H1 (cell line): Measurements from ENCODE around the gene CIB4. TPM values are rescaled to one million over a fixed set of nuclear protein-coding genes. Genes with fewer than 3 reads are reported as not detected.

ENCODE experiments used
- CBX5 ChIP-seq: fragments of 300-800, 300-1000 bp; sonication (generic); IDR thresholded peaks from 2 replicates; pipeline ENCODE4 v1.7.1; 2016; ENCODE audit warnings: antibody characterized with exemption, low read length, low read depth
- KDM4A ChIP-seq: IDR thresholded peaks from one replicate; pipeline ENCODE4 v1.7.1; 2012; ENCODE audit warnings: low read depth, mild to moderate bottlenecking, moderate library complexity, low read length, inconsistent platforms; ENCODE audit not compliant: severe bottlenecking
- SP4 ChIP-seq: IDR thresholded peaks from 2 replicates; pipeline ENCODE4 v1.6.1; 2012; ENCODE audit warnings: low read length, inconsistent platforms
- polyA plus RNA-seq, 7 experiments: library from polyadenylated mRNA; depleted of rRNA in 3 of 7; stranded (reverse) in 5 of 7; unstranded in 2 of 7; fragments of >200 nt in 5 of 7; fragments of 200-250 nt in 2 of 7; gene quantifications; 1 replicate in 5 of 7; 2 replicates in 1 of 7; 4 replicates in 1 of 7; pipeline versions ENCODE4 v1.2.1 to v1.2.3, GENCODE V29; 2011 to 2013; ENCODE audit warnings: missing spikeins in 2 of 7, mixed read lengths in 2 of 7
- total RNA-seq: library from RNA; stranded (reverse); fragmentation: NEBNext Ultra II Directional; extraction: Animal tissue kit (Norgen Biotek cat#: 25700); gene quantifications from 2 replicates; pipeline ENCODE4 v1.2.1, GENCODE V29; 2021
- TF ChIP-seq, protein P1 (sequence below), 3 experiments: IDR thresholded peaks; 1 replicate in 2 of 3; 2 replicates in 1 of 3; pipeline versions ENCODE4 v1.5.1 to v1.6.1; 2011; ENCODE audit warnings: low read length in 3 of 3, mild to moderate bottlenecking in 3 of 3, inconsistent platforms in 2 of 3, low read depth in 1 of 3, moderate library complexity in 1 of 3; ENCODE audit not compliant: insufficient read depth in 1 of 3; ENCODE audit errors: control extremely low read depth in 1 of 3

CIB4 gene
- total and polyA plus RNA-seq, 2 of the 8 experiments (the other 6 are each of a cell fraction or from before 2014, with no cell fraction given), result not detected

DNA sequence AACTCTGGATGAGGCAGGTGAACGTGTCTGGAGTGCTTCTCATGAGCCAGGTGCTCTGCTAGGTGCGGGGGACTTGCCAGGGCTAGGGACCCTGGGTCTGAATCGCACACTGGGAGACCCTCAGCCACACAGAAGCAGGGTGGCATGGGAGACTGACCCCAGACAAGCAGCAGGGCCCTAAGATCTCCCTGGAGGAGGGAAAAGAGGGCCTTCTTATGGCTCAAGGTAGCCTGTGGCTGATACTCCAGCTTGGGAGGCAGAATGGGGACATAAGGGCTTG, 12.8 kb upstream of the CIB4 start (continued):
- TF ChIP-seq, protein P1, sequence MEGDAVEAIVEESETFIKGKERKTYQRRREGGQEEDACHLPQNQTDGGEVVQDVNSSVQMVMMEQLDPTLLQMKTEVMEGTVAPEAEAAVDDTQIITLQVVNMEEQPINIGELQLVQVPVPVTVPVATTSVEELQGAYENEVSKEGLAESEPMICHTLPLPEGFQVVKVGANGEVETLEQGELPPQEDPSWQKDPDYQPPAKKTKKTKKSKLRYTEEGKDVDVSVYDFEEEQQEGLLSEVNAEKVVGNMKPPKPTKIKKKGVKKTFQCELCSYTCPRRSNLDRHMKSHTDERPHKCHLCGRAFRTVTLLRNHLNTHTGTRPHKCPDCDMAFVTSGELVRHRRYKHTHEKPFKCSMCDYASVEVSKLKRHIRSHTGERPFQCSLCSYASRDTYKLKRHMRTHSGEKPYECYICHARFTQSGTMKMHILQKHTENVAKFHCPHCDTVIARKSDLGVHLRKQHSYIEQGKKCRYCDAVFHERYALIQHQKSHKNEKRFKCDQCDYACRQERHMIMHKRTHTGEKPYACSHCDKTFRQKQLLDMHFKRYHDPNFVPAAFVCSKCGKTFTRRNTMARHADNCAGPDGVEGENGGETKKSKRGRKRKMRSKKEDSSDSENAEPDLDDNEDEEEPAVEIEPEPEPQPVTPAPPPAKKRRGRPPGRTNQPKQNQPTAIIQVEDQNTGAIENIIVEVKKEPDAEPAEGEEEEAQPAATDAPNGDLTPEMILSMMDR (IDR thresholded peaks at IDR 0.05; ENCODE audit: control extremely low read depth in 1 of 3, insufficient read depth in 1 of 3, low read depth in 1 of 3, low read length in 3 of 3), result no peak
- TF ChIP-seq SP4 (no peak), CBX5 (no peak), KDM4A (no peak)
- TF ChIP-seq, all 59 proteins: peak for 0
